ENCODE measurements around the gene MUC2.

DNA sequence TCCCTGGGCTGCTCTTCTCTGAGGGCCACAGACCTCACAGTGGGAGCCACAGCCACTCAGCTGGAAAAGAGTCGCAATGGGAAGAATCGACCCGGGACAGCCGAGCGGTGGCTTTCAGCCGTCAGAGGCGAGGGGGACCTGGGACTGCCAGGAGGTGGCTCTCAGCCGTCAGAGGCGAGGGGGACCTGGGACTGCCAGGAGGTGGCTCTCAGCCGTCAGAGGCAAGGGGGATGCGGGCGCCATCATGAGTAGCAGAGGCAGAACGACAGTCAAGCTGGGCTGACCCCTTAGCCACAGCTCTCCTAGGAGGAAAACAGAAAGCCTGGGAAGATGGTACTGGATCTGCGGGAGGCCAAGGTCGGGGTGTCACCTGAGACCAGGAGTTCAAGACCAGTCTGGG is 14.9 kb upstream of the MUC2 start:
- TF ChIP-seq, protein P1, sequence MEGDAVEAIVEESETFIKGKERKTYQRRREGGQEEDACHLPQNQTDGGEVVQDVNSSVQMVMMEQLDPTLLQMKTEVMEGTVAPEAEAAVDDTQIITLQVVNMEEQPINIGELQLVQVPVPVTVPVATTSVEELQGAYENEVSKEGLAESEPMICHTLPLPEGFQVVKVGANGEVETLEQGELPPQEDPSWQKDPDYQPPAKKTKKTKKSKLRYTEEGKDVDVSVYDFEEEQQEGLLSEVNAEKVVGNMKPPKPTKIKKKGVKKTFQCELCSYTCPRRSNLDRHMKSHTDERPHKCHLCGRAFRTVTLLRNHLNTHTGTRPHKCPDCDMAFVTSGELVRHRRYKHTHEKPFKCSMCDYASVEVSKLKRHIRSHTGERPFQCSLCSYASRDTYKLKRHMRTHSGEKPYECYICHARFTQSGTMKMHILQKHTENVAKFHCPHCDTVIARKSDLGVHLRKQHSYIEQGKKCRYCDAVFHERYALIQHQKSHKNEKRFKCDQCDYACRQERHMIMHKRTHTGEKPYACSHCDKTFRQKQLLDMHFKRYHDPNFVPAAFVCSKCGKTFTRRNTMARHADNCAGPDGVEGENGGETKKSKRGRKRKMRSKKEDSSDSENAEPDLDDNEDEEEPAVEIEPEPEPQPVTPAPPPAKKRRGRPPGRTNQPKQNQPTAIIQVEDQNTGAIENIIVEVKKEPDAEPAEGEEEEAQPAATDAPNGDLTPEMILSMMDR (IDR thresholded peaks at IDR 0.05; ENCODE audit: low read length): no peak
- no peak for TF ChIP-seq EZH2 (optimal IDR thresholded peaks at IDR 0.05; ENCODE audit: low read depth, low read length)
- no peak for TF ChIP-seq EZH2phosphoT487 (IDR thresholded peaks at IDR 0.05; ENCODE audit: low read length)

Measured in MM.1S (cell line).